ENCODE results near the gene AGFG1. TPM values are rescaled to one million over a fixed set of nuclear protein-coding genes. Genes with fewer than 3 reads are reported as not detected.

AGFG1 gene
- total RNA-seq, 4 donors from 2014 or later, result 42.1 to 83.1 (median 53.5) TPM

DNA sequence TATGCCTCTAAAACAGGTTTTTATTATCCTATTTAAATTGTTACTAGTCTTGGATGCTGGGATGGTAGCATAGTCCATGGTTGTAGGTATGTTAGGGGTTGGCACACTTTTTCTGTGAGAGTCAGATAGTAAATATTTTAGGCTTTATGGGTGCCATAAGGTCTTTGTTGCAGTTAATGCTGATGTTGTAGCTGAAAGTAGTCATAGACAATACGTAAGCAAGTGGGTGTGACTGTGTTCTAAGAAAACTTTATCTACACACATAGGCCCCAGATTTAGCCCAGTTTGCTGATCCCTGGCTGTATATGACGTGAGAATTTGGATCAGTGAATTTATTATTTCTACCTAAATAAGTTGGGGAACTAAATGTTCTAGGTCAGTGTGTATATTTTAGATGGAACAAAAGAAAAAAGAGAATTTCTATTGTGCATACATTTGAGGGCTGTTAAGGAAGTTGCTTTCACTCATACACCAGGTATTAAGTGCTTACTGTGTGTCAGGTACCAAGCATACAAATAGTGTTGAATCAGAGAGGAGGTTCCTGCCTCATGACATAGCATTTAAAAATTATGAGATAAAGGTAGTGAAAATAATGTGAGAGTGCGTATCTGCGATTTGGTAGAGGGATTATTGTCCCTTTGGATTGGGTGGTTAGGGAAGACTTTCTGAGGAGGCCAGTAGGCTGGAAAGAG lies 39.4 kb downstream of the AGFG1 start:
- no peaks in the 10 kb centered on the region for H3K9me3 ChIP-seq
- 85 to 87% methylated on average over 4 of the region's 4 CpGs for WGBS, 2 donors
- no peak overlapping the region for H3K27ac ChIP-seq
- H3K27me3 ChIP-seq, result no peaks in the 10 kb centered on the region
- peaks cover 0 to 84% (median 31%) of the 10 kb centered on the region in 4 donors for H3K4me1 ChIP-seq
- TF ChIP-seq CTCF (IDR thresholded peaks at IDR 0.05) (no peak), POLR2A (IDR thresholded peaks at IDR 0.05) (no peak), EP300 (IDR thresholded peaks at IDR 0.05) (no peak)
- H3K4me3 ChIP-seq, result no peak overlapping the region
- H3K36me3 ChIP-seq, result no peaks in the 10 kb centered on the region
- DNase-seq (ENCODE audit: low spot score in 2 of 2), result no peak

DNA sequence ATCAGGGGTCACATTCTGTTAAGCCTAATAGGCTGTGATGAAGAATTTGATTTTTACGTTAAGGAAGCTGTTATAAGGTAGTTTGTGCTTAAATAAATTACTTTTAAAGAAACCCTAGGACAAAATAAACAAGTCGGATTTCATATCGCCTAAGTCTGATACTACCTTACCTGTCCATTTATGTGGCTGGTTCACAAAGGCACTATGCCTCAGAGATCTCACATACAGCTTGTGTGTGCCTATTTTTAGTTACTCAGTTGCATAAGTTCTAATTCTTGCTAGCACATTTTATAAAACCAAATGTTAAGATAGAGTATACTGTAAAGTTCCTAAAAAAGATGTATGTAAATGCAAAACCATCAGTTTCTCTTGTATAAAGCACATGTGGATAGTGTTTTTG lies 40.0 kb downstream of the AGFG1 start:
- H3K4me3 ChIP-seq, result no peak overlapping the region
- no peak overlapping the region for H3K27ac ChIP-seq
- 90 to 91% methylated on average over 3 of the region's 3 CpGs for WGBS, 2 donors
- no peaks in the 10 kb centered on the region for H3K36me3 ChIP-seq
- no peak for TF ChIP-seq EP300 (IDR thresholded peaks at IDR 0.05)
- TF ChIP-seq CTCF (IDR thresholded peaks at IDR 0.05), result no peak
- TF ChIP-seq POLR2A (IDR thresholded peaks at IDR 0.05), result no peak
- DNase-seq (ENCODE audit: low spot score in 2 of 2), result no peak
- no peaks in the 10 kb centered on the region for H3K9me3 ChIP-seq
- peaks cover 0 to 84% (median 32%) of the 10 kb centered on the region in 4 donors for H3K4me1 ChIP-seq
- no peaks in the 10 kb centered on the region for H3K27me3 ChIP-seq

DNA sequence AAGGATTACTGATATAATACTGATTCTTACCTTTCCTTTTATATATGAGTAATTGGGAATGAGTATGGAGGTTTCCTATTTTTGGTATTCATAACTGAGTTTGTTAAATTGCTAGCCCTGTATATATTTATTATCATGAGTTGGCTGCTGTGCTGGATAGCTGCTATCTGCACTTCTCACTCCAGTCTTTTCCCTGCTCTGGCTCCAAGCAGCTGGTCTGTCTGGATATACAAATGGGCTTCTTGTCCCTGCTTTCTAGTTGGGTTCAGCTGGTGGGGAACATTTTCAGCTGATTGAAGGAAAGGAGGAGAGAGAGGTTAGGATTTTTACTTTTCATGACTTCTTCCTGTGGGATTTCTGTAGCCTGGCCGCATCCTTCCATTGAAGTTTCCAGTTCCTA lies 41.2 kb downstream of the AGFG1 start:
- no peaks in the 10 kb centered on the region for H3K27me3 ChIP-seq

DNA sequence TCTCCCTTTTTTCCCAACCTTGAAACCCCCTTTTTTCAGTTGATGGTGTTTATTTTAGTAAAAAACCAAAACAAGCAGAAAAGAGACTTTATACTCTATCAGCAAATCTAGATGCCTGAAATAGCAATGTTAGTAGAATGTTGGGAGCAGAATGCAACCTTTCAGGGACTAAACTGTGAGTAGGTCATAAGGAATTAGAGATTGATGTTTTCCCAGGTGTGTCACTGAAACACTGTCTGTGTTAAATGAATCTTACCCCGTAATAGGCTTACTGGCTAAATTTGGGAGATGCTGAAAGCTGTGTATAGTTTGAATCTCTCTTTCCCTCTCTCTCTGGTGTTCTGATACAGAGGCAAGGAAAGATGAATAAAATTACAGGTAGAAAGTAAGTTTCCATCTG lies 43.8 kb downstream of the AGFG1 start:
- 65 to 69% methylated on average over 1 of the region's 1 CpG for WGBS, 2 donors

More for the DNA sequence above, 41.2 kb downstream of the AGFG1 start:
- Histone ChIP-seq H3K9me3 (no peaks in the 10 kb centered on the region), H3K27ac (no peak overlapping the region), H3K4me1 (peaks cover 0 to 82% (median 31%) of the 10 kb centered on the region in 4 donors), H3K36me3 (no peaks in the 10 kb centered on the region), H3K4me3 (no peak overlapping the region)
- no peak for DNase-seq (ENCODE audit: low spot score in 2 of 2)
- WGBS, 2 donors, result 61 to 68% methylated on average over 1 of the region's 1 CpG
- TF ChIP-seq POLR2A (IDR thresholded peaks at IDR 0.05) (no peak), EP300 (IDR thresholded peaks at IDR 0.05) (no peak), CTCF (IDR thresholded peaks at IDR 0.05) (no peak)

More for the DNA sequence above, 43.8 kb downstream of the AGFG1 start:
- Histone ChIP-seq H3K27me3 (no peaks in the 10 kb centered on the region), H3K4me3 (no peak overlapping the region), H3K36me3 (no peaks in the 10 kb centered on the region), H3K27ac (no peak overlapping the region), H3K4me1 (peaks cover 0 to 79% (median 16%) of the 10 kb centered on the region in 4 donors), H3K9me3 (no peaks in the 10 kb centered on the region)
- no peak for TF ChIP-seq POLR2A (IDR thresholded peaks at IDR 0.05)
- no peak for TF ChIP-seq EP300 (IDR thresholded peaks at IDR 0.05)
- TF ChIP-seq CTCF (IDR thresholded peaks at IDR 0.05), result no peak
- DNase-seq (ENCODE audit: low spot score in 2 of 2), result no peak
